H1 (cell line): ENCODE results near the gene ZCCHC10. TPM values are rescaled to one million over a fixed set of nuclear protein-coding genes. Genes with fewer than 3 reads are reported as not detected.

Experiments used
- CTCF ChIA-PET: fragments of 300-600 bp; sonication (Branson Sonifier 250); formaldehyde crosslinking; loops from one replicate; lab custom pipeline; 2021; ENCODE audit not compliant: partially characterized antibody; lab: Charles Lee
- POLR2A ChIA-PET: fragments of 300-600 bp; sonication (Branson Sonifier 250); formaldehyde crosslinking; loops from one replicate; lab custom pipeline; 2021; ENCODE audit warnings: inconsistent platforms; ENCODE audit not compliant: partially characterized antibody; lab: Charles Lee
- DNase-seq, 2 experiments: peaks; one replicate each; pipeline versions ENCODE4 v3.0.0 to v3.0.0-alpha.2; 2010 to 2022; ENCODE audit warnings: low spot score in 2 of 2, low read depth in 1 of 2, mixed read lengths in 1 of 2
- FAIRE-seq: peaks from 2 replicates; lab custom pipeline; 2011; peaks lifted over from hg19 to GRCh38; lab: Jason Lieb, UNC
- H2AFZ ChIP-seq: 2 replicates; pipeline ENCODE4 v1.8.1; 2012; ENCODE audit warnings: low read length, inconsistent platforms
- H2AK5ac ChIP-seq: 2 replicates; pipeline ENCODE4 v1.6.1; 2013; ENCODE audit warnings: low read depth, low read length
- H2BK120ac ChIP-seq: replicated peaks from 2 replicates; pipeline ENCODE3; 2013; ENCODE audit warnings: low read depth, low read length, inconsistent platforms
- H2BK12ac ChIP-seq: 2 replicates; pipeline ENCODE4 v1.6.1; 2013; ENCODE audit warnings: low read depth, low read length
- H2BK15ac ChIP-seq: 2 replicates; pipeline ENCODE4 v1.6.1; 2013; ENCODE audit warnings: low read length
- H2BK20ac ChIP-seq: 2 replicates; pipeline ENCODE4 v1.6.1; 2013; ENCODE audit warnings: low read length
- H2BK5ac ChIP-seq: 2 replicates; pipeline ENCODE4 v1.6.1; 2013; ENCODE audit warnings: low read depth, low read length
- H3K14ac ChIP-seq: 2 replicates; pipeline ENCODE4 v1.6.1; 2013; ENCODE audit warnings: inconsistent platforms; ENCODE audit not compliant: insufficient read length
- H3K18ac ChIP-seq: 2 replicates; pipeline ENCODE4 v1.6.1; 2013; ENCODE audit warnings: low read length; ENCODE audit errors: extremely low read depth
- H3K23ac ChIP-seq: 2 replicates; pipeline ENCODE4 v1.6.1; 2013; ENCODE audit warnings: inconsistent platforms; ENCODE audit not compliant: insufficient read length
- H3K23me2 ChIP-seq: 2 replicates; pipeline ENCODE4 v1.6.1; 2013; ENCODE audit warnings: low read depth, low read length
- H3K27ac ChIP-seq: 2 replicates; pipeline ENCODE4 v1.6.1; 2011; ENCODE audit warnings: low read depth, low read length, inconsistent platforms
- H3K27me3 ChIP-seq, 4 experiments: replicated peaks in 1 of 4; 1 replicate in 1 of 4; 2 replicates in 3 of 4; pipeline versions ENCODE4 v1.6.1 to v1.8.1; 2011 to 2013; ENCODE audit warnings: low read length in 3 of 4, mild to moderate bottlenecking in 3 of 4, inconsistent platforms in 2 of 4, mixed read lengths in 2 of 4, moderate library complexity in 1 of 4; ENCODE audit not compliant: control insufficient read depth in 3 of 4, insufficient read depth in 3 of 4; ENCODE audit errors: extremely low read depth in 1 of 4
- H3K36me3 ChIP-seq, 4 experiments: 2 replicates each; pipeline versions ENCODE4 v1.6.1 to v1.8.1; 2011 to 2013; ENCODE audit warnings: mild to moderate bottlenecking in 4 of 4, low read length in 3 of 4, moderate library complexity in 2 of 4, control low read depth in 1 of 4, inconsistent platforms in 1 of 4; ENCODE audit not compliant: insufficient read depth in 4 of 4, control insufficient read depth in 2 of 4
- H3K4ac ChIP-seq: replicated peaks from 2 replicates; pipeline ENCODE3; 2013; ENCODE audit warnings: low read length, low read depth, mixed read lengths, inconsistent platforms; ENCODE audit not compliant: insufficient read length
- H3K4me1 ChIP-seq, 4 experiments: replicated peaks in 1 of 4; 1 replicate in 1 of 4; 2 replicates in 3 of 4; pipeline versions ENCODE4 v1.6.1 to v1.8.1; 2011 to 2013; ENCODE audit warnings: low read length in 3 of 4, inconsistent platforms in 2 of 4, mixed read lengths in 1 of 4; ENCODE audit not compliant: insufficient read depth in 4 of 4, control insufficient read depth in 3 of 4
- H3K4me2 ChIP-seq, 2 experiments: 2 replicates each; pipeline versions ENCODE4 v1.6.1 to v1.8.1; 2011 to 2013; ENCODE audit warnings: low read depth in 2 of 2, low read length in 2 of 2, control low read depth in 1 of 2, inconsistent platforms in 1 of 2, mild to moderate bottlenecking in 1 of 2; ENCODE audit not compliant: insufficient read depth in 1 of 2
- H3K4me3 ChIP-seq, 4 experiments: fragments of 200-600, 300-600 bp in 1 of 4; sonication (generic), shearing (Covaris generic), sonication (Bioruptor Twin) in 1 of 4; 2 replicates each; pipeline versions ENCODE4 v1.5.1 to v1.8.1; 2011 to 2016; ENCODE audit warnings: low read length in 4 of 4, low read depth in 3 of 4, control low read depth in 2 of 4, inconsistent platforms in 2 of 4, mild to moderate bottlenecking in 2 of 4, mixed read lengths in 1 of 4, moderate library complexity in 1 of 4; ENCODE audit not compliant: insufficient read depth in 2 of 4; ENCODE audit errors: extremely low read depth in 1 of 4
- H3K56ac ChIP-seq: replicated peaks from 2 replicates; pipeline ENCODE3; 2013; ENCODE audit warnings: low read depth, mild to moderate bottlenecking, mixed read lengths, low read length, inconsistent platforms; ENCODE audit not compliant: insufficient read length
- H3K79me1 ChIP-seq: 2 replicates; pipeline ENCODE4 v1.6.1; 2013; ENCODE audit warnings: low read depth, low read length, control low read depth
- H3K79me2 ChIP-seq, 2 experiments: 2 replicates each; pipeline versions ENCODE4 v1.6.1 to v1.8.1; 2012 to 2013; ENCODE audit warnings: low read length in 2 of 2, mild to moderate bottlenecking in 2 of 2, inconsistent platforms in 1 of 2; ENCODE audit not compliant: insufficient read depth in 2 of 2, control insufficient read depth in 1 of 2
- H3K9ac ChIP-seq, 4 experiments: replicated peaks in 1 of 4; 1 replicate in 1 of 4; 2 replicates in 3 of 4; pipeline versions ENCODE4 v1.6.1 to v1.8.1; 2011 to 2013; ENCODE audit warnings: low read depth in 3 of 4, low read length in 3 of 4, control low read depth in 2 of 4, mild to moderate bottlenecking in 2 of 4, moderate library complexity in 2 of 4, inconsistent platforms in 1 of 4; ENCODE audit errors: extremely low read depth in 1 of 4
- H3K9me3 ChIP-seq, 2 experiments: 2 replicates each; pipeline versions ENCODE4 v1.6.1 to v1.8.1; 2012 to 2013; ENCODE audit warnings: mild to moderate bottlenecking in 2 of 2, moderate library complexity in 2 of 2, control low read depth in 1 of 2, inconsistent platforms in 1 of 2, low read depth in 1 of 2, low read length in 1 of 2, mixed read lengths in 1 of 2; ENCODE audit not compliant: insufficient read depth in 2 of 2
- H4K20me1 ChIP-seq, 2 experiments: replicated peaks in 1 of 2; 2 replicates each; pipeline versions ENCODE3 to v1.8.1; 2011 to 2013; ENCODE audit warnings: inconsistent platforms in 2 of 2, low read length in 2 of 2, mild to moderate bottlenecking in 1 of 2; ENCODE audit not compliant: insufficient read depth in 2 of 2, control insufficient read depth in 1 of 2
- H4K5ac ChIP-seq: 2 replicates; pipeline ENCODE4 v1.6.1; 2013; ENCODE audit warnings: low read length, low read depth, mixed read lengths, inconsistent platforms; ENCODE audit not compliant: insufficient read length
- H4K8ac ChIP-seq: 2 replicates; pipeline ENCODE4 v1.8.0; 2013; ENCODE audit warnings: mild to moderate bottlenecking, moderate library complexity, low read length, inconsistent platforms; ENCODE audit not compliant: insufficient read depth; ENCODE audit errors: extremely low read depth
- H4K91ac ChIP-seq: replicated peaks from 2 replicates; pipeline ENCODE3; 2013; ENCODE audit warnings: low read length, mixed read lengths, inconsistent platforms; ENCODE audit not compliant: insufficient read length
- JUN ChIP-seq: IDR thresholded peaks from 2 replicates; pipeline ENCODE4 v1.6.1; 2011; ENCODE audit warnings: low read depth, mild to moderate bottlenecking, improper control_type of control experiment, low read length
- MAFK ChIP-seq: IDR thresholded peaks from 2 replicates; pipeline ENCODE4 v1.6.1; 2012; ENCODE audit warnings: low read depth, mild to moderate bottlenecking, improper control_type of control experiment, low read length
- WGBS, 2 experiments: shearing (Covaris generic) in 1 of 2; methylation state at CpG; one replicate each; pipeline versions ENCODE4 v1.1.6 to v1.1.7; 2013 to 2015; ENCODE audit warnings: low lambda C conversion rate in 2 of 2, mixed read lengths in 2 of 2, inconsistent platforms in 1 of 2, low coverage in 1 of 2, missing lambda C conversion rate in 1 of 2; ENCODE audit not compliant: insufficient replicate concordance in 2 of 2, insufficient coverage in 1 of 2, insufficient read length in 1 of 2; ENCODE audit errors: extremely low coverage in 1 of 2, missing lambda C conversion rate in 1 of 2; 5-methylcytosine and 5-hydroxymethylcytosine counted together
- polyA plus RNA-seq, 7 experiments: library from polyadenylated mRNA; depleted of rRNA in 3 of 7; stranded (reverse) in 5 of 7; unstranded in 2 of 7; fragments of >200 nt in 5 of 7; fragments of 200-250 nt in 2 of 7; gene quantifications; 1 replicate in 5 of 7; 2 replicates in 1 of 7; 4 replicates in 1 of 7; pipeline versions ENCODE4 v1.2.1 to v1.2.3, GENCODE V29; 2011 to 2013; ENCODE audit warnings: missing spikeins in 2 of 7, mixed read lengths in 2 of 7
- total RNA-seq: library from RNA; stranded (reverse); fragmentation: NEBNext Ultra II Directional; extraction: Animal tissue kit (Norgen Biotek cat#: 25700); gene quantifications from 2 replicates; pipeline ENCODE4 v1.2.1, GENCODE V29; 2021

ZCCHC10 gene
- total and polyA plus RNA-seq, 2 of the 8 experiments (the other 6 are each of a cell fraction or from before 2014, with no cell fraction given) = 22.4 to 32.9 TPM

GRCh38 chr5:133034064-133034463 lies 7.7 kb upstream of the ZCCHC10 start:
- no peaks in the 10 kb centered on the region for H3K79me1 ChIP-seq
- H2BK5ac ChIP-seq = no peak overlapping the region
- H4K91ac ChIP-seq = no peak overlapping the region
- H3K9ac ChIP-seq = no peak overlapping the region
- H2BK15ac ChIP-seq = no peak overlapping the region
- H3K79me2 ChIP-seq = no peaks in the 10 kb centered on the region
- H2BK20ac ChIP-seq = no peak overlapping the region
- no peak overlapping the region for H3K27ac ChIP-seq
- FAIRE-seq (no peak), DNase-seq (no peak)
- no peak overlapping the region for H3K18ac ChIP-seq
- no peak overlapping the region for H3K14ac ChIP-seq
- H2BK12ac ChIP-seq = no peak overlapping the region
- no peak overlapping the region for H4K5ac ChIP-seq
- no peaks in the 10 kb centered on the region for H3K36me3 ChIP-seq
- H2AK5ac ChIP-seq = no peak overlapping the region
- ChIA-PET CTCF (no interaction called here), POLR2A (no interaction called here)
- H3K4me3 ChIP-seq = no peak overlapping the region
- no peaks in the 10 kb centered on the region for H3K4me1 ChIP-seq
- no peak overlapping the region for H4K8ac ChIP-seq
- no peak for TF ChIP-seq MAFK
- TF ChIP-seq JUN = no peak
- H3K23me2 ChIP-seq = no peaks in the 10 kb centered on the region
- no peak overlapping the region for H2BK120ac ChIP-seq
- no peak overlapping the region for H2AFZ ChIP-seq
- 87 to 100% methylated on average over 1 to 11 of the region's 11 CpGs for WGBS, 2 experiments
- H3K56ac ChIP-seq = no peak overlapping the region
- no peak overlapping the region for H3K4me2 ChIP-seq
- H3K23ac ChIP-seq = no peak overlapping the region
- H4K20me1 ChIP-seq = no peaks in the 10 kb centered on the region
- H3K4ac ChIP-seq = no peak overlapping the region
- no peaks in the 10 kb centered on the region for H3K9me3 ChIP-seq
- H3K27me3 ChIP-seq = no peaks in the 10 kb centered on the region
